ENCODE measurements around the gene TCF12.

The TCF12 gene

DNA sequence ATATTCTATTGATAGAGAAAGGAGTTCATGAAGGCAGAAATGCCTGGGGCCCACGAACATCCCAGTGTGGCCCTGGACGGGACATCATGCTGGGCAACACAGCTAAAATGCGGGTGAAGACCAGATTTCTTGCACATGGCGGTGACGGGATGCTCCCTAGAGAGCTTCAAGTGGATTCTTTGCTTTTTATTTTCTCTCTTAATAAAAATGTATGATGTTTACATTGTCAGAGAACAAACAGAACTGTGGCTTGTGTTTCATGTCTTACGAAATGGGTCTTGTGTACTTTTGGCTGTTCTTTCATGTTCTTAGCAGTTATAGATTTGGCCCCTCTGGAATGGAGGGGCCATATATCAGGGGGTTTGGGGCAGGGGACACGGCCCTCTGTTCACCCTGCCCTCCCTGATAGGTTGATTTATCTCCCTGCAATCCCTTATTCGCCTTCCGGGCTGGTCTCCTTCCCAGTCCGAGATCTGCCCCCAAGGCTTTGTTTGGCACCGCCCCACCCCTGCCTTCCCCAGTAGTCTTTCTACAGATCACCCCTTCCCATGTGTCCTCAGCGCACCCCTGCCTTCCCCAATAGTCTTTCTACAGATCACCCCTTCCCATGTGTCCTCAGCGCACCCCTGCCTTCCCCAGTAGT lies 389.2 kb downstream of the TCF12 start:
- Histone ChIP-seq H3K4me1 (ENCODE audit: control insufficient read depth, insufficient read depth, low read length, poor library complexity, severe bottlenecking) (peaks cover 8% of the 10 kb centered on the region), H3K27ac (ENCODE audit: insufficient read depth, low read length, poor library complexity, severe bottlenecking) (no peak overlapping the region), H3K9me3 (ENCODE audit: control insufficient read depth, low read length) (no peaks in the 10 kb centered on the region), H3K36me3 (ENCODE audit: control insufficient read depth, insufficient read depth, low read length) (no peaks in the 10 kb centered on the region), H3K4me3 (ENCODE audit: insufficient read depth, low read depth, low read length, poor library complexity, severe bottlenecking) (no peak overlapping the region), H3K27me3 (replicated peaks; ENCODE audit: control insufficient read depth, insufficient read depth, low read length, poor library complexity, severe bottlenecking) (peaks cover 5% of the 10 kb centered on the region)
- no peak for DNase-seq

DNA sequence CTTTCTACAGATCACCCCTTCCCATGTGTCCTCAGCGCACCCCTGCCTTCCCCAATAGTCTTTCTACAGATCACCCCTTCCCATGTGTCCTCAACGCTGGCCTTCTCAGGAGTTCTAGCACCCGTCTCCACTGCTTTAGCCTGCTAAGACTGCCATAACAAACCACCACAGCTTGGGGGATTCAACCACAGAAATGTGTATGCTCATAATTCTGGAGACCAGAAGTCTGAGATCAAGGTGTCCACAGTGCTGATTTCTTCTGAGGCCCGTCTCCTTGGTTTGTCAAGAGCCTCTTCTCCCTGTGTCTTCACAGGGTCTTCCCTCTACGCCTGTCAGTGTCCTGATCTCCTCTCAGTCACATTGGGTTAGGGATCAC lies 389.7 kb downstream of the TCF12 start:
- H3K27me3 ChIP-seq (replicated peaks; ENCODE audit: control insufficient read depth, insufficient read depth, low read length, poor library complexity, severe bottlenecking): peaks cover 5% of the 10 kb centered on the region
- no peaks in the 10 kb centered on the region for H3K9me3 ChIP-seq (ENCODE audit: control insufficient read depth, low read length)
- no peaks in the 10 kb centered on the region for H3K36me3 ChIP-seq (ENCODE audit: control insufficient read depth, insufficient read depth, low read length)
- peaks cover 8% of the 10 kb centered on the region for H3K4me1 ChIP-seq (ENCODE audit: control insufficient read depth, insufficient read depth, low read length, poor library complexity, severe bottlenecking)
- no peak for DNase-seq
- H3K4me3 ChIP-seq (ENCODE audit: insufficient read depth, low read depth, low read length, poor library complexity, severe bottlenecking): no peak overlapping the region
- H3K27ac ChIP-seq (ENCODE audit: insufficient read depth, low read length, poor library complexity, severe bottlenecking): no peak overlapping the region

DNA sequence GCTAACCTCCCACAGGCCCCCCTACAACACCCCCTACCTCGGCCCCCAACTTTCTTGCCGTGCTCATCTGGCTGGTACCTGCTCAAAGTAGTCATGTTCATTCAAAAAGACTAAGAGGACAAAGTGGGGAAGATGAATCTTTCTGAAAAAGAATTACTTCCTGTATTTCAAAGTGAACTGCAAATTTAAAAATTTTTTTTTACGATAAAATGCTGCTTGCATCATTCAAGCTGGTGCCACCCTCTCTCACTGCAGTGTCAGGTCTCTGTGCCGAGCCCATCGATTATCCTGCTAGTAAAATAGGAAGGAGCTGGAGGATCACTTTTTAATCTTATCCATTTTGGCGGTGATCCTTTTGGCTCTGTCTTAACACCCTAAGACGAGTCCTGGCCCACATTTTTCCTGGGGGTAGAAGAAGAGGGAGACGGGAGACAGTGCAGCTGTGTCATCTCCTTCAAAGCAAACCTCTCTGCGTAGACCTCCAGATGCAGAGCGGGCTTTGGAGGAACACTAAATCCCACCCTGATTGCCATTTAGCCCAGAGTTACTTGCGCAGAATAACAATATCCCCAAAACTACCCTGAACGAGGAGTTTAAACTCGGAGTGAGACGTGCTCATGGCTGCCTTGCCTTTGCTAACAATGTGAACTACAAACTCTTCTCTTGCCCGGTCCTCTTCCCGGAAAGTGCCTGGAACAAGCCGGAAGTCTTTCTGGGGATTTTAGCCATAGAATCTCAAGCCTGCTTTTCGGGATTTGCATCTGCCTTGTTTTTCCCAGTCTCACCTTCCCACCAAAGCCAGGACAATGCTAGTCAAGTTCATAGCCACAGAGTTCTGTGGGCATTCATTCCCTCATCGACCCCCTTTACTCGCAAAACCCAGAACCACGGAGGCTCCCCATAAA lies 391.7 kb downstream of the TCF12 start:
- peaks cover 5% of the 10 kb centered on the region for H3K27me3 ChIP-seq (replicated peaks; ENCODE audit: control insufficient read depth, insufficient read depth, low read length, poor library complexity, severe bottlenecking)
- H3K4me1 ChIP-seq (ENCODE audit: control insufficient read depth, insufficient read depth, low read length, poor library complexity, severe bottlenecking): peaks cover 8% of the 10 kb centered on the region
- H3K36me3 ChIP-seq (ENCODE audit: control insufficient read depth, insufficient read depth, low read length): no peaks in the 10 kb centered on the region
- H3K27ac ChIP-seq (ENCODE audit: insufficient read depth, low read length, poor library complexity, severe bottlenecking): no peak overlapping the region
- no peak overlapping the region for H3K4me3 ChIP-seq (ENCODE audit: insufficient read depth, low read depth, low read length, poor library complexity, severe bottlenecking)
- DNase-seq: no peak
- H3K9me3 ChIP-seq (ENCODE audit: control insufficient read depth, low read length): no peaks in the 10 kb centered on the region

DNA sequence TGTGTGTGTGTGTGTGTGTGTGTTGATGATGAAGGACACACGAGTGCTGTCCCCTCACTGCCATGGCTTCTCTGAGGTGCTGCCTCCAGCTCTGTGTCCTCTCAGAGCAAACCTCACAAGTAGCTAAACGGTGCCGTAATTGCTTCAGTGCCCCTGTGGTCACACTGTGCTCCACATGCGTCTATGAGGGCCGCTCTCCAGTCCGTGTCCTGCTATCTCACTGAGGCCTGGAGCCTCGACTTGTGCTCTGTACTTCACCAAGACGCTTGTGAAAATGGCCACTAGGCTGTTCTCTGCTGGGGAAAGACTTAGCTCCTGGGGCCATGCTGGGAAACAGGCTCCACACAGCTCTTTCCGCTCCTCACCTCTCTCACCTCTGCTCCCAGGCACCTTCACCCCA lies 392.4 kb downstream of the TCF12 start:
- no peak for DNase-seq
- Histone ChIP-seq H3K27me3 (replicated peaks; ENCODE audit: control insufficient read depth, insufficient read depth, low read length, poor library complexity, severe bottlenecking) (peaks cover 5% of the 10 kb centered on the region), H3K4me3 (ENCODE audit: insufficient read depth, low read depth, low read length, poor library complexity, severe bottlenecking) (no peak overlapping the region), H3K4me1 (ENCODE audit: control insufficient read depth, insufficient read depth, low read length, poor library complexity, severe bottlenecking) (peaks cover 8% of the 10 kb centered on the region), H3K9me3 (ENCODE audit: control insufficient read depth, low read length) (no peaks in the 10 kb centered on the region), H3K36me3 (ENCODE audit: control insufficient read depth, insufficient read depth, low read length) (no peaks in the 10 kb centered on the region), H3K27ac (ENCODE audit: insufficient read depth, low read length, poor library complexity, severe bottlenecking) (no peak overlapping the region)

DNA sequence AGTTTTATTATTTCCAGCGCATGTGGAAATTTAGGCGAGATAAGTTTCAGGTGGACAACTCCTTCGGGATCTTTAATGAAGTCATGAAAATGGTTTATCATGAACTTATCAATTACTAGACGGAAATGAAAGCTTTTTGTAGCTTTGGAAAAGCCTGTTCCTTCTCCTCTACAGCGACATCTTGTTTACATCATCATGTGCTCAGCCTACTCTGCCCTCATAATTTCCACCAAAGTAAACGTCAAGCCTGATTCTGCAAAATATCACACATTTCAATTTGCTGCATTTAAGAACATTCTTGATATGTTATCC lies 393.5 kb downstream of the TCF12 start:
- H3K27ac ChIP-seq (ENCODE audit: insufficient read depth, low read length, poor library complexity, severe bottlenecking): no peak overlapping the region
- no peaks in the 10 kb centered on the region for H3K9me3 ChIP-seq (ENCODE audit: control insufficient read depth, low read length)
- no peaks in the 10 kb centered on the region for H3K36me3 ChIP-seq (ENCODE audit: control insufficient read depth, insufficient read depth, low read length)
- DNase-seq: no peak
- no peak overlapping the region for H3K4me3 ChIP-seq (ENCODE audit: insufficient read depth, low read depth, low read length, poor library complexity, severe bottlenecking)
- H3K4me1 ChIP-seq (ENCODE audit: control insufficient read depth, insufficient read depth, low read length, poor library complexity, severe bottlenecking): no peaks in the 10 kb centered on the region
- peaks cover under 1% of the 10 kb centered on the region for H3K27me3 ChIP-seq (replicated peaks; ENCODE audit: control insufficient read depth, insufficient read depth, low read length, poor library complexity, severe bottlenecking)

- Histone ChIP-seq H3K36me3 (ENCODE audit: control insufficient read depth, insufficient read depth, low read length) (no peaks in the 10 kb centered on the region), H3K27me3 (replicated peaks; ENCODE audit: control insufficient read depth, insufficient read depth, low read length, poor library complexity, severe bottlenecking) (no peaks in the 10 kb centered on the region), H3K27ac (ENCODE audit: insufficient read depth, low read length, poor library complexity, severe bottlenecking) (no peak overlapping the region), H3K4me1 (ENCODE audit: control insufficient read depth, insufficient read depth, low read length, poor library complexity, severe bottlenecking) (no peaks in the 10 kb centered on the region), H3K9me3 (ENCODE audit: control insufficient read depth, low read length) (no peaks in the 10 kb centered on the region), H3K4me3 (ENCODE audit: insufficient read depth, low read depth, low read length, poor library complexity, severe bottlenecking) (no peak overlapping the region)
- DNase-seq: no peak
Measured at GRCh38 chr15:57312318-57313133, 394.1 kb downstream of the TCF12 start.

DNA sequence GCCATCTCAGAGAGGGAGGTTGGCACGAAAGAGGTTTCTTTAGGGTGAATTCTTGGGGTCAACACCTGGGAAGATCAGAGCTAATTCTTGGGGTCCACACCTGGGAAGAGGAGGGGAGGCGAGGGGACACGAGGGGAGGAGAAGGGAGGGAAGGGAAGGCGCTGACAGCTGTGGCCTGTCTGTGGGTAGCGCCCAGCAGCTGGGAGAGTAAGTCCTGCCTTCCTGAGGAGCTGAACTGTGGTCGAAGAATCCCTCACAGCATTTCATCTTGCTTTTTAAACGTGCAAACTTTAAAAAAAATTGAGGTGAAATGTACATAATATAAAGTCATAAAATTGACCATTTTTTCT lies 394.7 kb downstream of the TCF12 start:
- Histone ChIP-seq H3K4me3 (ENCODE audit: insufficient read depth, low read depth, low read length, poor library complexity, severe bottlenecking) (no peak overlapping the region), H3K36me3 (ENCODE audit: control insufficient read depth, insufficient read depth, low read length) (no peaks in the 10 kb centered on the region), H3K27me3 (replicated peaks; ENCODE audit: control insufficient read depth, insufficient read depth, low read length, poor library complexity, severe bottlenecking) (no peaks in the 10 kb centered on the region), H3K27ac (ENCODE audit: insufficient read depth, low read length, poor library complexity, severe bottlenecking) (no peak overlapping the region), H3K4me1 (ENCODE audit: control insufficient read depth, insufficient read depth, low read length, poor library complexity, severe bottlenecking) (no peaks in the 10 kb centered on the region), H3K9me3 (ENCODE audit: control insufficient read depth, low read length) (no peaks in the 10 kb centered on the region)
- DNase-seq: no peak

DNA sequence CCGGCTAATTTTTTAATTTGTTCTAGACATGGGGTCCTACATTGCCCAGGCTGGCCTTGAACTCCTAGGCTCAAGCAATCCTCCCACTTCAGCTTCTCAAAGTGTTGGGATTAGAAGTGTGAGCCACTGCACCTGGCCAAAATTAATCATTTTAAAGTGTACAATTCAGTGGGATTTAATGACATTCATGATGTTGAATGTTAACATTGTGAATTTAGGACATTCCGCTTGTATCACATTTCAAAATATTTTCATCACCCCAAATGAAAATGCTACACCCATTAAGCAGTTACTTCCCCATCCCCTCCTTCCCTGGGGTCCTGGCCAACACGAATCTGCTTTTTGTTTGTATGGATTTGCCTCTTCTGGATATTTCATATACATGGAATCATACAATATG lies 395.8 kb downstream of the TCF12 start:
- Histone ChIP-seq H3K27me3 (replicated peaks; ENCODE audit: control insufficient read depth, insufficient read depth, low read length, poor library complexity, severe bottlenecking) (no peaks in the 10 kb centered on the region), H3K4me1 (ENCODE audit: control insufficient read depth, insufficient read depth, low read length, poor library complexity, severe bottlenecking) (no peaks in the 10 kb centered on the region), H3K36me3 (ENCODE audit: control insufficient read depth, insufficient read depth, low read length) (no peaks in the 10 kb centered on the region), H3K27ac (ENCODE audit: insufficient read depth, low read length, poor library complexity, severe bottlenecking) (no peak overlapping the region), H3K9me3 (ENCODE audit: control insufficient read depth, low read length) (no peaks in the 10 kb centered on the region), H3K4me3 (ENCODE audit: insufficient read depth, low read depth, low read length, poor library complexity, severe bottlenecking) (no peak overlapping the region)
- DNase-seq: no peak

DNA sequence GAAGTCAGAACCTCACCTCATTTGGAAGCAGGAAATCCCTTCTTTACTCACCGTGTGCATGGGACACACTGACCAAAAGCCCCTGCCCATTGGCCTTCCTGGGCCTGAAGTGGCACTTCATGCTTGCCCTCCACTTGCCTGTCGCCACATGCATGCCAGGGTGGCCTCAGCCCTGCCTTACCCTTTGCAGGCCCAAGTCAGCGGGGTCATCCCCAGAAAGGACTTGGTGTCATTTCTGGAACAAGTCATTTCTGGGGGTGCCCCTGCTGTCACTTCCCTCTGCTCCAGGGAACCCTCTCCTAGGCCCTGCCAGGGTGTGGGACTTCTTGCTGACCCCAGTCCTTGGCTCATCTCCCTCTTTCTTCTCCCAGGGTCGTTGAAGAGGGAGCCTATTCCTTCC lies 398.0 kb downstream of the TCF12 start:
- Histone ChIP-seq H3K27me3 (replicated peaks; ENCODE audit: control insufficient read depth, insufficient read depth, low read length, poor library complexity, severe bottlenecking) (no peaks in the 10 kb centered on the region), H3K4me3 (ENCODE audit: insufficient read depth, low read depth, low read length, poor library complexity, severe bottlenecking) (no peak overlapping the region), H3K9me3 (ENCODE audit: control insufficient read depth, low read length) (no peaks in the 10 kb centered on the region), H3K4me1 (ENCODE audit: control insufficient read depth, insufficient read depth, low read length, poor library complexity, severe bottlenecking) (no peaks in the 10 kb centered on the region), H3K27ac (ENCODE audit: insufficient read depth, low read length, poor library complexity, severe bottlenecking) (no peak overlapping the region), H3K36me3 (ENCODE audit: control insufficient read depth, insufficient read depth, low read length) (no peaks in the 10 kb centered on the region)
- no peak for DNase-seq
